NCI-H2029 treated with DMSO at 0.1 percent for 48 hours (cell line): Measurements from ENCODE around the gene KCTD7.
A peak's percentile ranks its signal among the peaks of the same experiment; 100 is the strongest.
"Not testable (repeated sequence)": the region's sequence is repeated elsewhere in the genome, so short reads cannot be mapped to it uniquely, and the experiment has no call there.

Experiments
- DNase-seq: peaks from one replicate; lab custom pipeline; 2025; lab: John Stamatoyannopoulos, UW

Gene KCTD7

GRCh38 chr7:66654275-66655112 is 25.8 kb downstream of the KCTD7 start:
- DNase-seq = peak; percentile 78

- DNase-seq = not testable (repeated sequence)
These were observed 26.6 kb downstream of the KCTD7 start for GRCh38 chr7:66655113-66655806.

GRCh38 chr7:66655826-66656485 is 27.3 kb downstream of the KCTD7 start:
- DNase-seq = not testable (repeated sequence)

- no peak for DNase-seq
These were observed 29.1 kb downstream of the KCTD7 start for GRCh38 chr7:66657798-66658197.

GRCh38 chr7:66662646-66663264 is 34.1 kb downstream of the KCTD7 start:
- no peak for DNase-seq

- DNase-seq = no peak
These were observed 36.1 kb downstream of the KCTD7 start for GRCh38 chr7:66664590-66665293.

GRCh38 chr7:66666313-66666952 is 37.8 kb downstream of the KCTD7 start:
- no peak for DNase-seq

GRCh38 chr7:66667023-66667728 is 38.5 kb downstream of the KCTD7 start:
- no peak for DNase-seq

- DNase-seq = no peak
These were observed 39.4 kb downstream of the KCTD7 start for GRCh38 chr7:66668112-66668511.

- no peak for DNase-seq
These were observed 40.0 kb downstream of the KCTD7 start for GRCh38 chr7:66668677-66669076.

- no peak for DNase-seq
These were observed 40.4 kb downstream of the KCTD7 start for GRCh38 chr7:66669088-66669487.

GRCh38 chr7:66669496-66669895 is 40.8 kb downstream of the KCTD7 start:
- DNase-seq = no peak

- no peak for DNase-seq
These were observed 42.4 kb downstream of the KCTD7 start for GRCh38 chr7:66671034-66671433.

- DNase-seq = not testable (repeated sequence)
These were observed 42.8 kb downstream of the KCTD7 start for GRCh38 chr7:66671486-66671885.

- not testable (repeated sequence) for DNase-seq
These were observed 43.9 kb downstream of the KCTD7 start for GRCh38 chr7:66672432-66673123.

GRCh38 chr7:66673124-66673640 is 44.5 kb downstream of the KCTD7 start:
- DNase-seq = not testable (repeated sequence)

GRCh38 chr7:66679633-66680244 is 51.1 kb downstream of the KCTD7 start:
- DNase-seq = no peak

GRCh38 chr7:66681491-66682349 is 53.0 kb downstream of the KCTD7 start:
- DNase-seq = peak; percentile 69
